NB4 (cell line): ENCODE measurements around the gene KRTAP20-3.

Experiments used
- POLR2A ChIP-seq: IDR thresholded peaks from 2 replicates; pipeline ENCODE4 v1.6.1; 2011; ENCODE audit warnings: mild to moderate bottlenecking; ENCODE audit not compliant: insufficient read length; ENCODE audit errors: extremely low read depth
- TF ChIP-seq, protein P1 (sequence below): IDR thresholded peaks from one replicate; pipeline ENCODE4 v1.5.1; 2012; ENCODE audit warnings: low read depth, low read length

DNA sequence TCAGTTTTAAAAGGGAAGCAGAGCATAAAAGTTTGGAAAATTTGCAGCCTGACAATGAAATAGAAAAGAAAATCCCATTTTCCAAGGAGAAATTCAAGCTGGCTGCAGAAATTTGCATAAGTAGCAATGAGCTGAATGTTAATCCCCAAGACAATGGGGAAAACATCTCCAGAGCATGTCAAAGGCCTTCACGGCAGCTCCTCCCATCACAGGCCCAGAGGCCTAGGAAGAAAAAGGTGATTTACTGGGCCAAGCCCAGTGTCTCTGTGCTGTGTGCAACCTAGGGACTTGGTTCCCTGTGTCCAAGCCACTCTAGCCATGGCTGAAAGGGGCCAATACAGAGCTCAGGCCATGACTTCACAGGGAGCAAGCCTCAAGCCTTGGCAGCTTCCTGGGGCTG lies 26.1 kb downstream of the KRTAP20-3 start:
- TF ChIP-seq, protein P1, sequence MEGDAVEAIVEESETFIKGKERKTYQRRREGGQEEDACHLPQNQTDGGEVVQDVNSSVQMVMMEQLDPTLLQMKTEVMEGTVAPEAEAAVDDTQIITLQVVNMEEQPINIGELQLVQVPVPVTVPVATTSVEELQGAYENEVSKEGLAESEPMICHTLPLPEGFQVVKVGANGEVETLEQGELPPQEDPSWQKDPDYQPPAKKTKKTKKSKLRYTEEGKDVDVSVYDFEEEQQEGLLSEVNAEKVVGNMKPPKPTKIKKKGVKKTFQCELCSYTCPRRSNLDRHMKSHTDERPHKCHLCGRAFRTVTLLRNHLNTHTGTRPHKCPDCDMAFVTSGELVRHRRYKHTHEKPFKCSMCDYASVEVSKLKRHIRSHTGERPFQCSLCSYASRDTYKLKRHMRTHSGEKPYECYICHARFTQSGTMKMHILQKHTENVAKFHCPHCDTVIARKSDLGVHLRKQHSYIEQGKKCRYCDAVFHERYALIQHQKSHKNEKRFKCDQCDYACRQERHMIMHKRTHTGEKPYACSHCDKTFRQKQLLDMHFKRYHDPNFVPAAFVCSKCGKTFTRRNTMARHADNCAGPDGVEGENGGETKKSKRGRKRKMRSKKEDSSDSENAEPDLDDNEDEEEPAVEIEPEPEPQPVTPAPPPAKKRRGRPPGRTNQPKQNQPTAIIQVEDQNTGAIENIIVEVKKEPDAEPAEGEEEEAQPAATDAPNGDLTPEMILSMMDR: no peak
- TF ChIP-seq POLR2A: no peak
